SHP77 (cell line): ENCODE measurements around the gene RHOU.
"Not testable (repeated sequence)": the region's sequence is repeated elsewhere in the genome, so short reads cannot be mapped to it uniquely, and the experiment has no call there.

Experiments
- DNase-seq, 2 experiments: peaks; one replicate each; lab custom pipeline; 2025; lab: John Stamatoyannopoulos, UW

The RHOU gene

DNA sequence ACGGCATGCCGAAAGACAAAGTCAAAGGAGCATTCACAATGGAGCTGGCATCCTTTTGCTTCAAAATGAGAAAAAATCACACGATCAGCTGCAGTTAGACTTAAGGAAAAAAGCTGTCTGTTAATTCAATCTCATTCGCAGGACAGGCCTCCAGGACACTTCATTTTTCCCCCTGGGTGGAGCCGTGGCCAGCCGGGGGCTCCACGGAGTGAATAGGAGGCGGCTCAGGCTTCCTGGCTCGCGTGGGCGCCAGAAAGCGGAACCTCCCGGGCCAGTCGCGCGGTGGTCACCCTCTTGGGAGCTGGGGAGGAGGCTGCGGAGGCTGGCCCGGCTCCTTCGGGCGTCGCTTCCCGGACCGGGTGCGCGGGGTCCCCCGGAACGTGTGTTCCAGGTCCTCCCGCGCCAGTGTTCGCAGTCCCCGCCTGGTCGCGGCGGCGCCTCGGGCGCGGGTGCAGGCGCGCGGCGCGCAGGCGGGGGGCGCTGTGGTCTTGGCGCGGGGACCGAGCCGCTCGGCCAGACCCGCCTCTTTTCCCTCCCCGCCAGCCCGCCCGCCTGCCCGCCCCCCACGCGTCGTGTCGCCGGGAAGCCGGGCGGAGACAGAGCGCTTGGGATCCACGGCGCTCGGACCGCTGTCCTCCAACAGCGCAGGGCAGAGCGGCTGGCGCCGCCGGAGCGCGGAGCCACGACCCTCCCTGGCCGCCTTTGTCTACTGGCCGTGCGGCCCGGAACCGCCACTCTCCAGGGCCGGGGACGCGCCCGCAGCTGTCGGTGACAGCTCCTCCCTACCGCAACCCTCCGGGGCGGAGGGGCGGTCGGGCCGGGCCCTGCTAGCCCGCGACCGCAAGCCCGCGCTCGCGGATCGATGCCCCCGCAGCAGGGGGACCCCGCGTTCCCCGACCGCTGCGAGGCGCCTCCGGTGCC lies at the start of gene RHOU:
Gene RHOU (plus strand): TSS at position 599 of the 921 bp plus-strand sequence. CDS start 264 bp downstream, at position 863.
- DNase-seq: peak in 1 of 2 experiments; percentile 29

DNA sequence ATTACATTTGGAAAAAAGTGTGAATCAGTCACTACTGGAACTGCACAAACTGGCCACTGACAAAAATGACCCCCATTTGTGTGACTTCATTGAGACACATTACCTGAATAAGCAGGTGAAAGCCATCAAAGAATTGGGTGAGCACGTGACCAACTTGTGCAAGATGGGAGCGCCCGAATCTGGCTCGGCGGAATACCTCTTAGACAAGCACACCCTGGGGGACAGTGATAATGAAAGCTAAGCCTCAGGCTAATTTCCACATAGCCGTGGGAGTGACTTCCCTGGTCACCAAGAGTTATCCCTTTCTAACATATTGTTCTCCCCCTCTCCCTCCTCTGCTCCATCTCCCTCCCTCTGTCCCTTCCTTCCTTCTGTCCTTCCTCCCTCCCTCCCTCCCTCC lies 47.7 kb upstream of the RHOU start:
- DNase-seq: no peak

DNA sequence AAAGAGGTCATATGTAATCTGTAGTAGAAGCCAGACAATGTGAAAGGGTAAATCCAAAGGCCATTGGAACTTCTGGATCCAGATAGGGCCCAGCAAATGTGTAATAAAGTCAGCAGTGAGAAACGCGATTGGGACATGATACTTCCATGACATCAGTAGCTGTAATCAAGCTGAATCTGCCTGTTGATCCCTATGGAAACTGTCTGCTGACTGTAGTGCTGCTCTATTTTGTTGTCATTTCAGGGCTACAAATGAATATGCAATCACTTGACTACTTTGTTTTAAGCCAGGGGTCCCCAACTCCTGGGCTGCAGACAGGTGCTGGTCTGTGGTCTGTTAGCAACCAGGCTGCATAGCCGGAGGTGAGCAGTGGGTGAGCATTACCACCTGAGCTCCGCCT lies 46.0 kb upstream of the RHOU start:
- DNase-seq: no peak

DNA sequence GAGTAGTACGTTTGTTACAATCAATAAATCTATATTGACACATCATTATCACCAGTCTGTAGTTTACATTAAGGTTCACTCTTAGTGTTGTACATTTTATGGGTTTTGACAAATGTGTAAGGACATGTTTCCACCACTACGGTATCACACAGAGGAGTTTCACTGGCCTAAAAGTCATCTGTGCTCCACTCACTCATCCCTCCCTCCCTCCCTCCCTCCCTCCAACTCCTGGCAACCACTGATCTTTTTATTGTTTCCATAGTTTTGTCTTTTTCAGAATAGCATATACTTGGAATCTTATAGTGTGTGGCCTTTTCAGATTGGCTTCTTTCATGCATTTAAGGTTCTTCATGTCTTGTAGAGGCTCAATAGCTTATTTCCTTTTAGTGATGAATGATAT lies 44.1 kb upstream of the RHOU start:
- DNase-seq: no peak

DNA sequence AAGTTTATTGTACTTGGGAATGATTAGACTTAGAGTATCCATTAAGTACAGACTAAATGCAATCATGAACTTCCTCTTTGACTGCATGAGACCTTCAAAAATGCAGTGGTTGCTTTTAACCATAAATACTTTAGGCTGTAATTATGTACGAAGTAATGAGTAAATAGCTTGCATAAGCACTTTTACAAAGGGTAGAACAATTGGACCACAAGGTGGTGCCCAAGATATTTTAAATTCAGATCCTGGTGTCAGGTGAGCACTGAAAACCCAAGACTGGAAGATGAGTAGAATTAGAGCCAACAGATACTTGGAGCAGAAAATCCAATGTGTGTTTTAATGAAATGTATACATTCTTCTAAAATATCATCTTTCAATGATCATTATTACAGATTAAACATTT lies 43.4 kb upstream of the RHOU start:
- DNase-seq: peak; percentile 35 to 41

DNA sequence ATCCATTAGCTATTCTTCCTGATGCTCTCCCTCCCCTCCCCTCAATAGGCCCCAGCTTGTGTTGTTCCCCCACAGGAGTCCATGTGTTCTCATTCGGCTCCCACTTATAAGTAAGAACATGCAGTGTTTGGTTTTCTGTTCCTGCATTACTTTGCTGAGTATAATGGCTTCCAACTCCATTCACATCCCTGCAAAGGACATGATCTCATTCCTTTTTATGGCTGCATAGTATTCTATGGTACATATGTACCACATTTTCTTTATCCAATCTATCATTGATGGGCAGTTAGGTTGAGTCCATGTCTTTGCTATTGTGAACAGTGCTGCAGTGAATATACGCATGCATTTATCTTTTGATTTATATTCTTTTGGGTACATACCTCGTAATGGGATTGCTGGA lies 40.8 kb upstream of the RHOU start:
- not testable (repeated sequence) for DNase-seq

DNA sequence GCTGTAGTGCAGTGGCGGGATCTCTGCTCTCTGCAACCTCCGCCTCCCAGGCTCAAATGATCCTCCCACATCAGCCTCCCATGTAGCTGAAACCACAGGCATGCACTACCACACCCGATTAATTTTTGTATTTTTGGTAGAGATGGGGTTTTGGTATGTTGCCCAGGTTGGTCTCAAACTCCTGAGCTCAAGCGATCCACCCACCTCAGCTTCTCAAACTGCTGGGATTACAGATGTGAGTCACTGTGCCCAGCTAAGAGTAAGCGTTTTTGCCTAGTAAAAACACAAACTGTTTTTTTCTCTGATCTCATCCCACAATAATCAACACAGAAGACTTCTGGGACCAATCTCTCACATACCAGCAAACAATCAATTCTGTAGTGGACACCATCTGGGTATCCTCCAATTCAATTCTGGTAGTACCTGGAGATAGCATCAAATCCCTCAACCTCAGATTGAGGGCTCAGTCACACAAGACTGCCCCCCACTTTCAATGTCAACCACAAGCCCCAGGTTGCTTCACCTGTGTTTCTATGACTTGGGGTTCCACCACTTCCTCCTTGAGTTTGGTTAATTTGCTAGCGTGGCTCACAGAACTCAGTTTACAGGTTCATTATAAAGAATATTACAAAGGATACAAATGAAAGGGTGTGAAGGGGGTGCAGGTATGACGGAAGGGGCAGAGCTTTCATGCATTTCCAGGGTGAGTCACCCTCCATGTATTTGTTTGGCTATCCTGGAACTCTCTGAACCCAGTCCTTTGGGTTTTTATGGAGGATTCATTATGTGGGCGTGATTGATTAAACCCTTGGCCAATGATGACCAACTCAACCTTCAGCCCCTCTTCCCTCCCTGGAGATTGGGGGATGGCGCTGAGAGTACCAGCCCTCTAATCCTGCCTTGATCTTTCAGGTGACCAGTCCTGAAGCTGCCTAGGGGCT lies 40.0 kb upstream of the RHOU start:
- no peak for DNase-seq

DNA sequence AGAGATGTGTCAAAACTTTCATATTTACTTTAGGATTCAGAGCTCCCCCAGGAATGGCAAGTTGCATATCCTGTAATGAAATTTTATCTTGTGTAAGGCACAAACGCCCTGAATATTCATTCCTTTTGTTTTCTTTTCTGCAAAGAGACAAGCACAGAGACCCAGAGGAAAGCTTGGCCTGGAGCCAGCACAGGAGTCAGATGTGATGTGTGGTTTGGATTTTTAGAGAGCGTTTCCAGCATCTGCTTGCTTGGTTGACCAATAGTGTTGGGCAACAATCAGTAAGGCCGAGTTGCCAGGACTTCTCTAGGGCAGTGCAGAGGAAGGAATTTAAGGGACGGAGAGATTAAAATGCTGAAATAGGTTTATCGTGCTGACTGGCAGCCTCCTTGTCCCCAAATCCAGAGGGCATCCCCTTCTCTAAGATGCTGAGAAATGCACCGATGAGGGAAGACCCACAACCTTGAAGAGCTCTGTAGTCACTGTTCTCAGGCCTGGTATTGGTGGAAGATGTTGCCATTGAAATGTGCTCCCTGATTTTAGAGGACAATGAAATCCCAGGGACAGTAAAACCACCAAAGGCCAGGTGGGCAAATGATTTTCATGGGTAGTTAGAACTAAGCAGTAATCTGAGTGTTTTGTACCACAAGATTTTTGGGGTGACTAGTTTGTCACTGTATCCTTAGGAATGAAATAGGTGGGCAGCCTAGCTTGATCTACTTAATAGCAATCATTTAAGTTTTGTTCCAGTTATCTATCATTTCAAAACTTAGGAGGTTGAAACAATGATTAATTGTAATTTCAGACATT lies 37.9 kb upstream of the RHOU start:
- DNase-seq: peak; percentile 60 to 67

DNA sequence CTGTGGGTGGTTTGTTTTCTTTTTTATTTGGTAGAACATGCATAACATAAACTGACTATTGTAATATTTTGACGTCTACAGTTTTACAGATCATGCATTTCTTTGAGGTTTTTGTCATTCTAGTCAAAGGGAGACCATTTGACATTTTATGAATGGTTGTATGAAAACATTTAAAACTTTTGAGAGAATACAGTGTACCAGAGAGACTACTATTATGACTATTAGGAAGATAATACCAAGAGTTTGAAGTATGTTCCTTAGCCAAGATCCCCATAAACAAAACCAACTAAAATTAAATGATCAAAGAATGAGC lies 37.3 kb upstream of the RHOU start:
- DNase-seq: no peak

DNA sequence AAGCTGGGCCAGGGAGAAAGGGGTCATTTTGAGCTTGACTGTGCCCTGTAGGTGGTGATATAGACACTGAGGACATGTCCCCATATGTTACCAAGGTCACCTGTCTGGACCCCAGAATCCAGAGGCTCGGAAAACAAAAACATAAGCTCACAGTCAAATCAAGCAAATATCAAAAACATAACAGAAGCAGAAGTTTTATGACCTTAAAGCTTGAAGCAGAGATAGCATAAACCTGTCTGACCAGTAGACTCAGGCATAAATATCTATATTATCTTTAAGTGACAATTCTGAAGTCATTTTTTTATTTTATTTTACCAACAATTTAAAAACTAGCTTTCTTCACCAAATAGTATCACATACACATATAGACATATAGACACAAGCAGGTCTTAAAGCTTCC lies 32.8 kb upstream of the RHOU start:
- DNase-seq: no peak

DNA sequence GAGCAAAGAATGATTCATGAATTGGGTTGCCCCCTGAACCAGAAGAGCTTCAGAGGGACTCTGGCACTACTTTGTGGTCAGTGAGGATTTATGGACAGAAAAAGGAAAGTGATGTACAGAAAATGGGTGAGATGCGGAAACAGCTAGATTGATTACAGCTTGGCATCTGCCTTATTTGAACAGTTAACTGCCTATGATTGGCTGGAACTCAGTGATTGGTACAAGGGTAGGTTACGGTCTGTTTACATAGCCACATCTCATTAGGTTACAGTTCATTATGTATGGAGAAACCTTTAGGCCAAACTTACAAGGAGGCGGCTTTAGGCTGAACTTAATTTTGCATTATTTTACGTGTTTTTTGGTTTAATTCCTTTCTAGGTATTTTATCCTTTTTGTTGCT lies 29.0 kb upstream of the RHOU start:
- no peak for DNase-seq

DNA sequence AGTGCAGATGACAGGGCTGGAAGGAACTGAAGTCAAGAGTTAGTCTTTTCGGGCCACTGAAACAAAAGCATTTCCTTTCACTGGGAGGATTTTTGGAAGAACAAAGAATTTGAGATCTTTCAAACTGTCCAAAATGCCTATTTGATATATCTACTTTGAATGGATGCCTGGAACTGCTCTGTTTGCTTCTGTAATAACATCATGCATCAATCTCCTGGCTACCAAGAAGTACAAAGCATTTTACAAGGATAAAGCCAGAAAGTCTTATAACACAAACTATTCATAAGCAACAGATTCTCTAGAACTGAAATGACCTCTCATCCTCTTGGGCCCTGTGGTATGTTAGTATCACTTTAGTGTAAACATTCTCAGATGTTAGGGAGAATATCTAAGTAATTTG lies 18.2 kb upstream of the RHOU start:
- DNase-seq: no peak

DNA sequence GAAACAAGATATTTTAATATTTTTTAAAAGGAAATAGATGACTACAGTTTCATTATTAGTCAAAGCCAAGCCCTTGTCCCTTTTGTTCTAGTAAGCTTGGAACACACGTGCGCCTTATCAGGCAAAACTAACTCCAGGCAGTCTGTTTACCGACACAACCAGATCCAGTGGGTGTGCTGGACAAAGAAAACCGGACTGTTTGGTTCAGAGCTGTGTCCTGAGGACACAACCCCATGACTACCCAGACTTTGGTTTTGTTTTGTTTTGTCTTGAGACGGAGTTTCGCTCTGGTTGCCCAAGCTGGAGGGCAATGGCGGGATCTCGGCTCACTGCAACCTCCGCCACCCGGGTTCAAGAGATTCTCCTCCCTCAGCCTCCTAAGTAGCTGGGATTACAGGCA lies 13.9 kb upstream of the RHOU start:
- DNase-seq: no peak

DNA sequence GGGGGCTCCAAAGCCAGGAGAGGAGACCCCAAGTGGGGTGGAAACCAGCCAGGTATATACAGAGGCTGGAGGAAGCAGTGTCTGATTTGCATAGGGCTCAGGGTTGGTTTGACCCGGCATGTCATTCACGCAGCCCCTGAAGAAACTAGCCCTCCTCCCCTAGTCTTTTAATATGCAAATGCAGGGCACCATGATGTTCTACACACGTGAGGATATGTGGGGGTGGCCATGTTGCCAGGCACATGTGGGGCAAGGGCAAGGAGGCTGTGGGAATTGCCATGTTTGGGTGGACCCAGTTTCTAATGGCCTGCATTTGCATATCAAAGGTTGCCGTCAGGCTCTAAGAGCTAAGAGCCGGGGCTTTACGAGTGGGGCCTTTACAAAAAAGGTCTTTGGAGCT lies 12.0 kb upstream of the RHOU start:
- DNase-seq: no peak

DNA sequence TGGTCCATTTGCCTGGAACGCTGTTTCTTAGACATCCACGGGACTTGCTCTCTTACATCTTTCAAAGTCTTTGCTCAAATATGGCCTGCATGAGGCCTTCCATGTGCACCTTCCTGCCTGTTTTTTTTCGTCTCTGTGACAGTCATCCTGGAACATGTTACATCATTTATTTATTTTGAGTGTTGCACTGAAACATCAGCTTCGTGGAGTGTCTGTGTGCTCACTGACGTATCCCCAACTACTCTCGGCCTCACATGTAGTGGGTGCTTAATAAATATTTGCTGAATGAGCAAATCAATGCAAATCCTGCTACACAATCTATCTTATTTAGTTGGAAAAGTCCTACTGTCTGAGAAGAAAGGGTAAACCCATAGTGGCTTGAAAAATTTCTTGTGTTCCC lies 11.4 kb upstream of the RHOU start:
- DNase-seq: no peak

DNA sequence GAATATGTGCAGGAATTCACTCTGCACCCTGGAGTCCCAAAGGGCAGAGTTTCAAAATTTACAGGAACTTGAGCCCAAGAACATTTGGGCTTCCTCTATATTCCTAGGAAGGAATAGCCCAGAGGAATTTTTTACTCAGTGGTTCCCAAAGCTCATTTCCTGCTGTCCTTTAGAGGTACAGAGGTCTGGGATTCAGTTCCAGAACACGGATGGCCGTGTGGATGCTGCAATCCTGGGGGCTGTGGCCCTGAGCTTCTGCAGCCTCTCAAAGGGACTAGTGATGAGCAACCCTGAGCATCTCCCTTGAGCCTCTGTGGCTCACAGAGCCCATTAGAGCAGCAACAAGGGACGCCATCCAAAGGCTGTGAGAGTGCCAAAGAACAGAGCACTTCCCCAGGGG lies 10.1 kb upstream of the RHOU start:
- no peak for DNase-seq

DNA sequence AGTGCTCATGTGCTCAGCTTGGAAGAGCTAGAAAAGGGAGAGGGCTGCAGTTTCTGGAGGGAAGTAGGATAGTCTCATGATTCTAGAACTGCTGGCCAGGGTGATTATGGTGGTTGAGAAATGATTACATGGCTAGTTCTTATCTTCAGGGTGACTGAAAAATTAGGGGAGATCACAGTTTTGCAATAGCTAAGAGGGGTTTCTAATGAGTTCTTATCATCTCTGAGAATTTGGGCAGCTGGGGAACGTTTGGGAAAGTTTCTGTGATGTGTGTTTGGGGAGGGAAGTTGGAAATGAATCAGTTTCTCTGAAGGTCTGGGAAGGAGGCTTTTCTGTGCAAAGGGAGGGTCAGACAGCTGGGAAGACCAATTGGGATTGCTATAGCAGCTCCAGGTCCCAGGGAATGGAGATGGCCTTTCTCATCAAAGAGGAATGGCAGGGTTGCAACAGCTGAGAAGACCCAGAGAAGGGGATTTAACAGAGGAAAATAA lies 7.6 kb upstream of the RHOU start:
- no peak for DNase-seq

DNA sequence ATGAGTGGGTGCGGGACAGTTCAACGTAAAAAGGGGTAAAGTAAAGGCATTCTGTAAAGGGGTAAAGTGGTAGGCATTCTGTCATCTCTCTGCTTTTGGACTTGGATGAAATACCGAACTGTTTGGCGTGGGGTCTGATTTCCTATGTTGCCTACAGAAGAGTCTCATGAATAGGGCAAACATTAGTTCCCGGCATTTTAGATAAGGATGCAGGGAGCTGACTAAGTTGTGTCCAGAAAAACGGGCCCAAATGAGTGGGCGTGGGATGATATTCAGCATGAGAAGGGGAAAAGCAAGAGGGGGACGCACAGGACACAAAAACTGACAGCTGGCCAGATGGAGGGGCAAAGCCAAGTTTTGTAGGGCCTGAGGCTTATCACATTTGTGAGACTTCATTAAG lies 2.9 kb upstream of the RHOU start:
- DNase-seq: no peak

DNA sequence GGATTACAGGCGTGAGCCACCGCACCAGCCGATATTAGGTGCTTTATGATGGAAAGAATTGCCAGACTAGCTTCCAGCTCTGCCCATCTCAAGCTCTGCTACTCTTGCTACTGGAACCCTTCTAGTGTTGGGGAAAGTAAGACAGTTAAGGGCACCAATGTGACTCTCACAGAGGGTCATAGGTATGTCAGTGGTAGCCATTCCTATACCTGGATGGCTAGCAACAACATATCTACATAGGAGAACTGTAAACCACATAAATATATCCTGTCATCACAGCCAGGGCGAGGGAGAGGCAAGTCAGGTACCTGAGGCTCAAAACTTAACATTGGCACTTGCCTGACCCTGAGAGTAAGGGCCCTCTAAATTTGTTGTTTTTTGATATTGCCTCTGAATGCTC lies 1.7 kb upstream of the RHOU start:
- DNase-seq: no peak

DNA sequence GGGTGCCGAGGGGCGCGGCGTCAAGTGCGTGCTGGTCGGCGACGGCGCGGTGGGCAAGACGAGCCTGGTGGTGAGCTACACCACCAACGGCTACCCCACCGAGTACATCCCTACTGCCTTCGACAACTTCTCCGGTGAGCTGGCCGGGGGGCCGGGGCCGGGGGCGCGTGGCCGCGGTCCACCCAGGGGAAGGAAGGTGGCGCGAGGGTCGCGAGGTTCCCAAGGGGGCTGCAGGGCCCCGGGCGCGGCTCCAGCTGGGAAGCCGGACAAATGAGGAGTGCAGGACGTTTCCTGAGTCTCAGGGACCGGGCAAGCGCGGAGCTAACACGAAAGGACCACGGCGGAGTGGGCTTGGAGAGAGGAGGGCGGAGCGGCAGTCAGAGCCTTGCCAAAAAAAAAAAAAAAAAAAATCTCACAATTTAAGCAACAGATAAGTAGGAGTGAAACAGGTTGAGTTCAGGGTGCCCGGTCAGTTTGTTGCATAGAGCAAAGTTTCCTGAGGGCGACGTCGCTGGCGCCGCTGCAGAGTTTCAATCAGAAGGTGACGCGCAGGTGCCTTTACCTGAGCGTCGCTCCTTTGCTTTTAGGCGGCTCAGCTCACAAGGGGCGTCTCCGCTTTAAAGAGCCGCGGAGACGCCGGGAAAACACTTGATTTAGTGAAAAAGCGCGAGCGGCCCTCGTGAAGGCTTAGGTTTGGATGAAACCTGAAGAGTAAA lies 750 bp downstream of the RHOU start:
- DNase-seq: no peak

DNA sequence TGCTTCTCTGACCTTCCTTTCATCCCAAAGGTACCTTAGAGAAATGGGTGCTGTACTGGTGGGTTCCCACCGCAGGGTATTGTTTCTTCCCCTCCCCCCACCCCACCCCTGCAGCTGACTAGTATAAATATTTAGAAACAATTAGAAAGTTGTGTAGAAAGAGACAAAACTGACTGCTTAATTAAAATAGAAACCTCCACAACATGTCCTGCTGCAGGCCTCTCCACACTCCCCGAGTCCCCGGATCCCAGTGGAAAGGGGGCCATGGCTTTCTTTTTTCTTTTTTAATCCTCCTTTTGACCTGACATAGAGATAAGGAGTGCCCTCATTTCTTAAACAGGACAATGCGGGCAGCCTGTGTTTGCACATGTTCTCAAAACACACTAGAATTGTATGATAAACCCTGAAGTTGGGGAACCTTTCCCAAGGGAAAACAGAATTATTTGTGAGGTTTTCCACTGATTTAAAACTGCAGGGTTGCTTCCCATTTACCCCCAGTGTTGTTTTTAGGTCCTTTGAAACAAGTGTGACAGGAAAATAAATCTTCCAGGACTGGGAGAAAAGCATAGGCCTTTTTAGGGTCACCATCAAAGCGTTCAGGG lies 1.7 kb downstream of the RHOU start:
- DNase-seq: no peak
